GM12865 (cell line): Measurements from ENCODE around the gene STX1B.

Source experiments
- DNase-seq: peaks from one replicate; pipeline ENCODE4 v3.0.0; 2010; ENCODE audit warnings: low read depth
- H3K4me3 ChIP-seq: 2 replicates; pipeline ENCODE4 v1.5.1; 2011; ENCODE audit warnings: mild to moderate bottlenecking, low read depth, low read length, control low read depth
- CTCF ChIP-seq: IDR thresholded peaks from 2 replicates; pipeline ENCODE4 v1.5.1; 2011; ENCODE audit warnings: low read length, control low read depth, low read depth, inconsistent platforms; ENCODE audit not compliant: insufficient read depth; ENCODE audit errors: missing control alignments

STX1B gene

GRCh38 chr16:30996324-30996984, 14.0 kb downstream of the STX1B start:
- H3K4me3 ChIP-seq, result peak overlapping the region; percentile 88
- no peak for TF ChIP-seq CTCF
- DNase-seq, result peak; percentile 49

- DNase-seq, result no peak
- TF ChIP-seq CTCF, result no peak
- peak overlapping the region; percentile 88 for H3K4me3 ChIP-seq
Observed at GRCh38 chr16:30995927-30996323, 14.5 kb downstream of the STX1B start.

GRCh38 chr16:30992931-30993816, 17.3 kb downstream of the STX1B start:
- DNase-seq, result no peak
- TF ChIP-seq CTCF, result no peak
- no peak overlapping the region for H3K4me3 ChIP-seq

- H3K4me3 ChIP-seq, result no peak overlapping the region
- DNase-seq, result no peak
- TF ChIP-seq CTCF, result no peak
Observed at GRCh38 chr16:30992276-30992780, 18.1 kb downstream of the STX1B start.

- no peak for TF ChIP-seq CTCF
- H3K4me3 ChIP-seq, result no peak overlapping the region
- no peak for DNase-seq
Observed at GRCh38 chr16:30991052-30991451, 19.4 kb downstream of the STX1B start.

- no peak for DNase-seq
- TF ChIP-seq CTCF, result no peak
- no peak overlapping the region for H3K4me3 ChIP-seq
Observed at GRCh38 chr16:30990105-30990504, 20.3 kb downstream of the STX1B start.
